Body of pancreas (tissue), 4 donors: ENCODE measurements around the gene DST.

Source experiments
- CTCF ChIP-seq, 7 experiments: fragments of 450-650 bp in 4 of 7; fragments of 200-600 bp in 3 of 7; sonication (generic) in 3 of 7; IDR thresholded peaks; one replicate each; pipeline ENCODE4 v1.5.1; 2016 to 2019; ENCODE audit warnings: antibody characterized with exemption in 7 of 7
- POLR2A ChIP-seq, 3 donors: fragments of 450-650 bp; IDR thresholded peaks; one replicate each; pipeline ENCODE4 v1.6.1; 2016; ENCODE audit warnings: antibody characterized with exemption in 3 of 3, mild to moderate bottlenecking in 2 of 3

- TF ChIP-seq CTCF (IDR thresholded peaks at IDR 0.05) (no peak), POLR2A (IDR thresholded peaks at IDR 0.05) (no peak)
Measured at GRCh38 chr6:56430629-56431600, 211.8 kb downstream of the DST start.
